CD4-positive, alpha-beta T cell treated with Interleukin-12 subunit alpha and Interleukin-12 subunit beta, for 1 hour (primary cell): Measurements from ENCODE around the gene EFNB3.

Experiments used
- DNase-seq: peaks from one replicate; pipeline ENCODE4 v3.0.0-alpha.2; 2020

The EFNB3 gene

GRCh38 chr17:7704601-7705268, at the start of gene EFNB3:
Gene EFNB3, plus strand, starts transcription at chr17:7705202. Its CDS starts 397 bp downstream, at chr17:7705599.
- DNase-seq = no peak

- DNase-seq = no peak
Measured at GRCh38 chr17:7655541-7655840, 49.5 kb upstream of the EFNB3 start.

GRCh38 chr17:7656958-7657609, 47.9 kb upstream of the EFNB3 start:
- no peak for DNase-seq

- no peak for DNase-seq
Measured at GRCh38 chr17:7667656-7668406, 37.2 kb upstream of the EFNB3 start.

- DNase-seq = no peak
Measured at GRCh38 chr17:7668482-7668881, 36.5 kb upstream of the EFNB3 start.

GRCh38 chr17:7673239-7673638, 31.8 kb upstream of the EFNB3 start:
- DNase-seq = peak; percentile 40

GRCh38 chr17:7674934-7675333, 30.1 kb upstream of the EFNB3 start:
- DNase-seq = no peak

- DNase-seq = no peak
Measured at GRCh38 chr17:7676533-7676932, 28.5 kb upstream of the EFNB3 start.

- no peak for DNase-seq
Measured at GRCh38 chr17:7677388-7678067, 27.5 kb upstream of the EFNB3 start.

GRCh38 chr17:7684851-7685532, 20.0 kb upstream of the EFNB3 start:
- DNase-seq = peak; percentile 28

GRCh38 chr17:7685533-7686221, 19.3 kb upstream of the EFNB3 start:
- DNase-seq = peak; percentile 90

- DNase-seq = peak; percentile 83
Measured at GRCh38 chr17:7686222-7687071, 18.6 kb upstream of the EFNB3 start.

- peak; percentile 91 for DNase-seq
Measured at GRCh38 chr17:7687072-7687907, 17.7 kb upstream of the EFNB3 start, which contains the start of gene TP53. Gene TP53, minus strand, starts transcription at chr17:7687490. Its CDS starts 10,896 bp downstream, at chr17:7676594.

GRCh38 chr17:7687908-7688807, 16.8 kb upstream of the EFNB3 start, which contains the start of gene WRAP53:
Gene WRAP53, plus strand, starts transcription at chr17:7688477. Its CDS starts 172 bp downstream, at chr17:7688649.
- DNase-seq = peak; percentile 97

GRCh38 chr17:7688808-7689316, 16.1 kb upstream of the EFNB3 start:
- no peak for DNase-seq

GRCh38 chr17:7695586-7695985, 9.4 kb upstream of the EFNB3 start:
- no peak for DNase-seq

- DNase-seq = no peak
Measured at GRCh38 chr17:7697828-7698588, 7.0 kb upstream of the EFNB3 start.

- no peak for DNase-seq
Measured at GRCh38 chr17:7700510-7700909, 4.5 kb upstream of the EFNB3 start.
